IPS-15b (cell line): Measurements from ENCODE around the gene PRKAR1A.

Experiments
- H3K27me3 ChIP-seq: one replicate; pipeline ENCODE4 v1.6.1; 2013; ENCODE audit warnings: low read length; ENCODE audit not compliant: control insufficient read depth, insufficient read depth
- H3K36me3 ChIP-seq: one replicate; pipeline ENCODE4 v1.6.1; 2013; ENCODE audit warnings: low read length; ENCODE audit not compliant: control insufficient read depth, insufficient read depth
- H3K4me1 ChIP-seq: one replicate; pipeline ENCODE4 v1.6.1; 2013; ENCODE audit warnings: mild to moderate bottlenecking, low read length; ENCODE audit not compliant: control insufficient read depth, insufficient read depth
- H3K4me3 ChIP-seq: one replicate; pipeline ENCODE4 v1.5.1; 2013; ENCODE audit warnings: low read depth, low read length
- H3K9ac ChIP-seq: one replicate; pipeline ENCODE4 v1.6.1; 2013; ENCODE audit warnings: low read depth, mild to moderate bottlenecking, low read length
- H3K9me3 ChIP-seq: one replicate; pipeline ENCODE4 v1.6.1; 2013; ENCODE audit warnings: mild to moderate bottlenecking, low read length; ENCODE audit not compliant: control insufficient read depth, insufficient read depth

Gene PRKAR1A

DNA sequence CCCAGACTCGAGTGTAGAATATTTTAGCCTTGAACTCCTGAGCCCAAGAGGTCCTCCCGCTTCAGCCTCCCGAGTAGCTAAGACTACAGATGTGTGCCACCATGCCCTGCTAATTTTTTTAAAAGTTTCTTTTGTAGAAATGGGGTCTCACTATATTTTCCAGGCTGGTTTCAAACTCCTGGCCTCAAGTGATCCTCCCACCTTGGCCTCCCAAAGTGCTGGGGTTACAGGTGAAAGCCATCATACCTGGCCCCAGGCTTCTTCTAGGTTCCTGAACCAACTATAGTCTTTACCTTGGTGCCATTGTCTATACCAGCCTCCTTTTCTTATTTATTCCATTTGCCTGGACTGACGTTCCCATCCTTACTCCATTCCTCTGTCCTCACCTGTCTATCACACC, 17.1 kb upstream of the PRKAR1A start:
- H3K9ac ChIP-seq = no peak overlapping the region
- no peaks in the 10 kb centered on the region for H3K36me3 ChIP-seq
- H3K4me1 ChIP-seq = no peaks in the 10 kb centered on the region
- no peak overlapping the region for H3K4me3 ChIP-seq
- no peaks in the 10 kb centered on the region for H3K9me3 ChIP-seq
- no peaks in the 10 kb centered on the region for H3K27me3 ChIP-seq

DNA sequence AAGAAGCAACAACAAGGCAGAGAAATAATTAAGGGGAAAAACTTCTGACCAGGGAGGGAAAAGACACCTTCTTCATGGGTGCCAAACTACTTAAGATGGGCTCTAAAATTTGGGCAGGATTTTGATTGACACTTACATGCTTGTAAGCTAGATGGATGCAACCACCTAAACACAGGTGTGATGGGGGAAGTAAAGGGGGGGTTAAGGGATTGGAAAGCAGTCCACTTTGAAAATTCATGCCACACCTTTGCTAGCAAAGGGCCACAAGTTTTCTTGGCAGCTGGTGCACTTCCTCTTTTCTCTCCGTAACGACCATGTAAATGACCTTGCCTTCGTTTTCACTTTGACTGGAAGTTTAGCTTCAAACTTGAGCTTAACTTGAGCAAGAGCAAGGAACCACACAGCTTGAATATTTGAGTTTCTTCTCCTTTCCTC, 14.3 kb upstream of the PRKAR1A start:
- no peaks in the 10 kb centered on the region for H3K9me3 ChIP-seq
- H3K27me3 ChIP-seq = no peaks in the 10 kb centered on the region
- H3K9ac ChIP-seq = no peak overlapping the region
- H3K4me3 ChIP-seq = no peak overlapping the region
- H3K4me1 ChIP-seq = no peaks in the 10 kb centered on the region
- no peaks in the 10 kb centered on the region for H3K36me3 ChIP-seq

DNA sequence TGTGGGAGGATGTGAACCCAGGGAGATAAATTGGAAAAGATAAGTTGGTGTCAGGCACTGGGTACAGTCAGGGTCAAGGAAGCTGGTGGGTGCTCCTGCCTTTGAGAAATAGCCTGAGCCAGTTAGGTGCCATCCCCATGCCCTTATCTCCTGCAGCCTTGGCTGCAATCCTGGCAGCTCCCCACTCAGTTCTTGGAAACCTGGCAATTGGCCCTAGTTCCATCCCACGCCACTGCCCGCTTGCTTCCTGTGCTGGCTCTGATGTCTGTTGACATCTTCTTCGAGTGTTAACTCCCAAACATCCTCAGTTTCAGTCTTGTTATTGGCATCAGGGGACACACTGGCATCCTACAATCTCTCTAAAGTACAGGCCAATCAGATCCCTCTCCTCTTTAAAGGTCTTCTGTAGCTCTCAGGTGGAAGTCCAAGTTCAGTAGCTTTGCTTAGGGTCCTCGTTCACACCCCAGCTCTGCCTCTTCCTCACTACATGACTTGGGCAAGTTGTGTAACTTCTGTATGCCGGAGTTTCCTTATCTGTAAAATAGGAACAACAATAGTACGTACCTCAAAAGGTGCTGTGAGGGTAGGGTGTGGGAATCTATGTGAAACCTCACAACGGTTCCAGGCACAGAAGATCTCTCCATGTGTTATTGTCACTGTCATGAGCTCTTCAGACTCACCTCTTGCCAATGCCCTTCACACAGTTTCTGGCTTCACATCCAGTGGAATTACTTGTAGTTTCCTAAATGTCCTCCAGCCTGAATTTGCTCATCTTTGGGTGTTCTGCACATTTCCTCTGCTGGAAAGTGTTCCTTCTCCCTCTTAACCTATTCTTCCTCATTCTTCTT, 13.5 kb upstream of the PRKAR1A start:
- no peak overlapping the region for H3K9ac ChIP-seq
- H3K4me3 ChIP-seq = no peak overlapping the region
- no peaks in the 10 kb centered on the region for H3K36me3 ChIP-seq
- H3K9me3 ChIP-seq = no peaks in the 10 kb centered on the region
- no peaks in the 10 kb centered on the region for H3K4me1 ChIP-seq
- no peaks in the 10 kb centered on the region for H3K27me3 ChIP-seq

DNA sequence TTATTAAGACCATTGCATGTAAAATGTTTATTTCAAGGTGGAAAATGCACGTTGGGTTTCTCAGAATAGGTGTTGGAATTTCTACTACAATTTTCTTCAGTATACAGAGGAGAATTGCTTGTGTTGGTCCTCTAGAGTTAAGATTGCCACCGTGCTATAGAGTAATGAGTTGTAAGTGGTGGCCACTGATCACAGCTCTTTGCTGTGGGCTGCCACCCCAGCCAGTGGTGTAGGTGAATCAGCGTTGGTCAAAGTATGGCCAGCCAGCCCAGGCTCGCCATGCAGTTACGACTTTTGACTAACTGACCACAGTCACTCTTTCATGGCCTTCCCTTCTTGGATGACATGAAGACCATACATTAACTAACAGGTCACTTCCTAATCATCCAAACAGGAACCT, 12.6 kb upstream of the PRKAR1A start:
- H3K36me3 ChIP-seq = no peaks in the 10 kb centered on the region
- no peaks in the 10 kb centered on the region for H3K27me3 ChIP-seq
- no peaks in the 10 kb centered on the region for H3K4me1 ChIP-seq
- no peaks in the 10 kb centered on the region for H3K9me3 ChIP-seq
- no peak overlapping the region for H3K9ac ChIP-seq
- no peak overlapping the region for H3K4me3 ChIP-seq

DNA sequence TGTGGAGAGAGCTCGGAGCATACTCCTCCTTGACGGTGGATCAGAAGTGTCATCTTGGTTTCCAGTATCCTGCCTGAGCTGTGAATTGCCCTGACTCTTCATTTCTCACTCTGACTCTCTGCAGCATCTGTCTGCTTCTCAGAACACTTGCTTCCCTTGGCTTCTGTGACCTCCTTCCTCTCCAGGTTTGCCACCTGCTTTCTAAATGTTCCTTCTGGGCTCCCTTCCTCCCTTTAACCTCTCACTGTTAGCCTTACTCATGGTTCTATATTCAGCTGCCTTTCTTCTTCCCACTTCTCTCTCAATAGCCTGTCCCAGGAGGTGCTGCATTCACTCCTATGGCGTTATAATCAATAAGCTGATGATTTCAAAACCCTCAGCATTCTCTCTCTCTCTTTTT, 11.2 kb upstream of the PRKAR1A start:
- H3K4me1 ChIP-seq = no peaks in the 10 kb centered on the region
- H3K36me3 ChIP-seq = no peaks in the 10 kb centered on the region
- no peak overlapping the region for H3K9ac ChIP-seq
- no peak overlapping the region for H3K4me3 ChIP-seq
- H3K27me3 ChIP-seq = no peaks in the 10 kb centered on the region
- no peaks in the 10 kb centered on the region for H3K9me3 ChIP-seq

DNA sequence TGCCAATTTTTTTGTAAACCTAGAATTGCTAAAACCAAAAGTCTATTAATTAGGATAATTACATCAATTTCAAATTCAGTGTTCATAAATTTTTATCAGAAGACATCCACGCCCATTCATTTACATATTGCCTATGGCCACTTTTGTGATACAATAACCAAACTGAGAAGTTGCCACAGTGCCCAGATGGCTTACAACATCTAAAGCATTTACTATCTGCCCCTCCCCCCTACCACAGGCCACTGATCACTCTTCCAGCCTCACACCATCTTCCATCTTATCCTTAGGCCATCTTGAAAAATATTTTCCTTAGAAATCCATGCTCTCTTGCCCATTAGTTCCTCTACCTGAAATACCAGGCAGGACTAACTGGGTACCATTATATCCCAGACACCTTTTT, 6.3 kb upstream of the PRKAR1A start:
- H3K4me3 ChIP-seq = no peak overlapping the region
- H3K27me3 ChIP-seq = no peaks in the 10 kb centered on the region
- no peak overlapping the region for H3K9ac ChIP-seq
- no peaks in the 10 kb centered on the region for H3K36me3 ChIP-seq
- no peaks in the 10 kb centered on the region for H3K4me1 ChIP-seq
- H3K9me3 ChIP-seq = no peaks in the 10 kb centered on the region

DNA sequence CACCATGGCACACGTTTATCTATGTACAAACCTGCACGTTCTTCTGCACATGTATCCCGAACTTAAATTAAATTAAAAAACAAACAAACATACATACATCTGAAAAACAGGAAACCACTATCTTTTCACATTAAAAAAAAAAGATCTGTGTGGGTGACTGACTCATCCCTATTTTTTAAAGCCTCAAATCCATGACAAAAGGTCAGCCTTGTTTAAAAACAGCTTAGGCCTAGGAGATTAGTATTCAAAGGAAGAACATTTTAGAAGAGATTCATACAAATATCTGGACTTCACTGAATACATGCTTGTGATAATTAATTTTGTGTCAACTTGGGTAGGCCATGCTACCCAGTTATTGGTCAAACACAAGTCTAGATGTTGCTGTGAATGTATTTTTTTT, 4.7 kb upstream of the PRKAR1A start:
- H3K4me1 ChIP-seq = no peaks in the 10 kb centered on the region
- no peaks in the 10 kb centered on the region for H3K9me3 ChIP-seq
- no peak overlapping the region for H3K4me3 ChIP-seq
- no peaks in the 10 kb centered on the region for H3K27me3 ChIP-seq
- no peak overlapping the region for H3K9ac ChIP-seq
- no peaks in the 10 kb centered on the region for H3K36me3 ChIP-seq

DNA sequence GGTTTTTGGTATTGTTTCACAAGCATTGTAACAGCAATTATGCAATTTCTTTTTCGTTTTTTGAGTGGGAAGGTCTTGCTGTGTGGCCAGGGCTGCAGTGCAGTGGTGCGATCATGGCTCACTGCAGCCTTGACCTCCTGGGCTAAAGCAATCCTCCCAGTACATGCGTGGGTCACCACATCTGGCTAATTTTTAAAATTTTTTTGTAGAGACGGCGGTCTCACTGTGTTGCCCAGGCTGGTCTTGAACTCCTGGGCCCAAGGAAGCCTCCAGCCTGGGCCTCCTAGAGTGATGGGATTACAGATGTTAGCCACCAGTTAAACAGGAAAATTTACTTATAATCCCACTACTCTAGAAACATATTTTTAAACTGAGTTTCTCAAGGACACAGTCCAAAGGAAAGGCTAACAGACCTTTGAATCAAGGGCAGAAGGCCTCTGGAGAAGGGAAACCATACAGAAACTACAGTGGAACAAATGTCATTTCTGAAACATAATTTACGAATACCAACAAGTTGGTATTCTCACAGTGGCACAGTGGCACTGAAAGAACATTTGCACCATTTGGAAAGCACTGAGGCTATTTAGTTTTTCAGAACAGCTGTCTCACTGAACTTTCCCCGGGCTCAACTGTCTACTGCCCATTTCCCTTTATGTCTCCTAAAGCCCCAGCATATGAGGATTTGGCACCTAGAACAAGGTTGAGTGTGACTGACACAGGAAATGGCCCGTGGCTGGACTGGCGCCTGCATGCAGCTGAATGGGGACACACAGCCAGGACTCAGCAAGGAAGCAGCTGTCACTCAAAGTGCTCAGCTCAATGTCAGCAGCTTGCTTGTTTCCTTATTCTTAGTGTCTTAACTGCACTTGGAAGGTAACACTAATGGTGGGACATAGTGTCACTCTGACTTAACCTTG, 2.8 kb upstream of the PRKAR1A start:
- H3K4me3 ChIP-seq = no peak overlapping the region
- no peaks in the 10 kb centered on the region for H3K27me3 ChIP-seq
- H3K4me1 ChIP-seq = no peaks in the 10 kb centered on the region
- no peaks in the 10 kb centered on the region for H3K36me3 ChIP-seq
- no peaks in the 10 kb centered on the region for H3K9me3 ChIP-seq
- no peak overlapping the region for H3K9ac ChIP-seq

DNA sequence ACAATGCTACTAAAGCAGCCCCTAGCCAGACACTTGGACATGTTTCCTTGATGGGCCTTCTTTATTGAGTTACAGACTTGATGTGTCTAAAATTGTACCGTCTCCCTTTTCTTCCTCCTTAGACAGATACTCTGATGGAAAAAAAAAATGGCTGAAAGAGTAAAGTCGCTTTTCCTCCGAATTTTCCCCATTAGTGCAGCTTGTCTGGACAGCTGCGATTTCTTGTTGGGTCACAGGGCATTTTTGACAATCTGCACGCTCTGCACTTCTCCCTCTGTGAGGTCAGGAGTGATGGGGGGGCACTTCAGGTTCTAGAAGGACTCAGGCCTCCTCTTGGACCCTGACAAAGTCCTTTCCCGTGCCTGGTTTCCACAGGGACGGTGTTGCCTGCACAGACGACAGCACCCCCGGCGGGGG, 968 bp upstream of the PRKAR1A start:
- H3K27me3 ChIP-seq = no peaks in the 10 kb centered on the region
- H3K36me3 ChIP-seq = no peaks in the 10 kb centered on the region
- H3K4me3 ChIP-seq = peak overlapping the region; percentile 98
- H3K9me3 ChIP-seq = no peaks in the 10 kb centered on the region
- peak overlapping the region; percentile 66 for H3K9ac ChIP-seq
- H3K4me1 ChIP-seq = peaks cover 4% of the 10 kb centered on the region

DNA sequence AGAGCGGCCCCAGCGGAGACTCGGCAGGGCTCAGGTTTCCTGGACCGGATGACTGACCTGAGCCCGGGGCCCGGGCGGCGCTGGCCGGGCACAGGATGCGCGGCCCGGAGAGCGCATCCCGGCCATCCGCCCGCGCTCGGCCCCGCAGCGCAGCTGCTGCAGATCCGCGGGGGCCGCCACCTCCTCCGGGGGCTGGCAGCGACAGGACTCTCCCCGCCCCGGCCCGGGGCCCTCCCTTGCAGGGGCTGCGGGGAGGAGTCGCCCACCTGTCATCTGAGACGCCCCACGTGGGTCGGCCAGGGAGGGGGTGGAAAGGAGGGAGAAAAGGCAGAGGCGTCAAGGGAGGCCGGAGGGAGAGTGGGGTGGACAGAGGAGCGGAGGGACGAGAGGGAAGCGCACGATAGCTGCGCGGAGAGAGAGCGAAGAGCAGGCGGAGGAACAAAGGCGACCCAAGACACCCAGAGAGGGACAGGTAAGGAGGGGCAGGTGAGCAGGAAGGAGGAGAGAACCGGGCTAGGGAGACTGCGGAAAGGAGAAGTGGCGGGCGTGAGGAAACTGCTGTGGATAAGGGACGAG, 471 bp upstream of the PRKAR1A start:
- no peaks in the 10 kb centered on the region for H3K36me3 ChIP-seq
- H3K27me3 ChIP-seq = no peaks in the 10 kb centered on the region
- peaks cover 4% of the 10 kb centered on the region for H3K4me1 ChIP-seq
- peak overlapping the region; percentile 98 for H3K4me3 ChIP-seq
- no peaks in the 10 kb centered on the region for H3K9me3 ChIP-seq
- no peak overlapping the region for H3K9ac ChIP-seq

DNA sequence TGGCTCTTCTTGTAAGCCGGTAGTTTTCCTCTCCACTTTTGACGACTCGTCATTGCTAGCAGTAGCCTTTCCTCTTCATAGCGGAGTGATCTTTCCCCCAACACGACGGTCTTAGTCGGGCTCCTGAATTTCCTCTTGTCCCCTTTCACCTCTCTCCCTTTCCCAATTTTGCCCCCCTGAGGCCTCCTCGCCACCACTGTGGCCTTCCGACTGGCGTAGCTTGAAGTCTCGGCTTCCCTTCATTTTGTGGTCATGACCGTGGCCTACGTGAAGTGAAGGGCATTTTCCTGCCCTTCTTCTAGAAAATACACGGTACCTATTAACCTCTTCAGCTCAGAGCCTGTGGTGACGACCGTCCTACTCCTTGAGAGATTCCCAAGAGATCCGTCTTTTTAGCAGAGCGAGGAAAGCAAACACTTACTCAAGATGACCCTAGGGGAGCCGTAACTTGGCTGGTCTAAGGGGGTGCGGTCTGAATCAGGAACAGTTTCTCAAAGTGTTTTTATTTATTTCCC, 787 bp downstream of the PRKAR1A start:
- Histone ChIP-seq H3K9ac (peak overlapping the region; percentile 62), H3K9me3 (peaks cover under 1% of the 10 kb centered on the region), H3K4me1 (peaks cover 4% of the 10 kb centered on the region), H3K4me3 (peak overlapping the region; percentile 98), H3K36me3 (peaks cover 8% of the 10 kb centered on the region), H3K27me3 (no peaks in the 10 kb centered on the region)
